ENCODE measurements around the gene R3HDML. TPM values are rescaled to one million over a fixed set of nuclear protein-coding genes. Genes with fewer than 3 reads are reported as not detected.
"Not testable (repeated sequence)": the region's sequence is repeated elsewhere in the genome, so short reads cannot be mapped to it uniquely, and the experiment has no call there.

The R3HDML gene
- total RNA-seq, 2 donors from 2014 or later, result not detected

DNA sequence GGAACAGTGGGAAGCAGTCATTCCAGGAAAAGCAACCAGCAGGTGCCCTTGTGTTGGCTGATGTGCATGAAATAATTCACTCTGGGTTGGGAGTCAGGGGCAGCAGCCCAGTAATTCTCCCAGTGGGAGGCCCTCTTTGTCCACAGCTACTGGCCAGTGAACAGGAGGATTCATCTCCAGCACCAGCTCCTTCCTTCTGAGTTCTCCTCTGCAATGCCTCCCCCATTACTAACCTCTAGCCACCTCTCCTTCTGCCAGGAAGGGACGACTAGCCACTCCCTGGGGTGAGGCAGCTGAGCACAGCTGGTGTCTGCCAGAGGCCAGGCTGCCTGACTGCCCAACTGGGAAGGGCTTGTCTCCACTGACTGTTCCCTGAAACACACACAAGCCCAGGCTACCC, 12.5 kb upstream of the R3HDML start:
- ATAC-seq (peak; percentile 98), DNase-seq (peak; percentile 67 to 85)
- intact Hi-C loops (cut with DNase I, micrococcal nuclease), result no loop called here

DNA sequence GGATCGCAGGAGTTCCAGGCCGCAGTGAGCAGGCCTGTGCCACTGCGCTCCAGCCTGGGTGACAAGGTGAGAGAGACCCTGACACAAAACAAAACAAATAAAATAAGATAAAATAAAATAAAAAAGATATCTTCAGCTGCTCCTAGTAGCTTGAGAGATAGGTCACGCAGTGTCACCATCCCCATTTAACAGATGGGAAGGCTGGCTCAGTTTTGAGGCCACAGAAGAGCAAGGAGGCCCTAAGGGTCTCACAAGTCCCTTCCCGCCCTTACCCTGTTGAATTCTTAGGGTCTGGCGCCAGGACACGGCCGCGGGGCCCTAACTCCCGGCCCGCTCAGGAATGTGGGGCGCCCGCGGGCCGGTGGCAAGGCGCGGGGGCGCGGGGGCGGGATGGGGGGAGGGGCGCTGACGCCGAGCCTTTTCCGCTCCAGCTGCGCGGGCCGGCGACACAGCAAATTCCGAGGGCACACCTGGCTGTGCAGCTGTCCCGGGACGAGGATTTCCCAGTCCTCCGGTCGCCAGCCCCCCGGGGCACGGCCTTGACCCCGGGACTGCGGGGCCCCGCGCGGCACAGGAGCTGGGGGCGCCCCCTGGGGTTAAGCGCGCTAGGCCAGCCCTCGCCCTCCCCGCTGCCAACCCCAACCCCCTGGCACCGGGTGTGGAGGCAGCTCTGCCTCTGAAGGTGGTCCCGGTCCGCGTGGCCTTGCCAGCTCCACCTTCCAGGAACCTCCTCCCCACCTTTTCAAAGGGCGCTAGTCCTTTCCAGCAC, 10.3 kb upstream of the R3HDML start:
- intact Hi-C loops (cut with DNase I, micrococcal nuclease), result no loop called here
- DNase-seq, result peak in 1 of 2 donors; percentile 23
- ATAC-seq, result peak; percentile 12

DNA sequence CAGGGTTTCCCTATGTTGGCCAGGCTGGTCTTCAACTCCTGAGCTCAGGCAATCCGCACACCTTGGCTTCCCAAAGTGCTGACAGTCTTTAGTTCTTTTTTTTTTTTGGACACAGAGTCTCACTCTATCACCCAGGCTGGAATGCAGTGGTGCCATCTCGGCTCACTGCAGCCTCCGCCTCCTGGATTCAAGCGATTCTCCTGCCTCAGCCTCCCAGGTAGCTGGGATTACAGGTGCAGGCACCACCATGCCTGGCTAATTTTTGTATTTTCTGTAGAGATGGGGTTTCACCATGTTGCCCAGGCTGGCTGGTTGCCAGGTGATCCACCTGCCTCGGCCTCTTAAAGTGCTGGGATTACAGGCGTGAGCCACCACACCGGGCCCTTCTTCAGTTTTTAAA, 9.1 kb upstream of the R3HDML start:
- intact Hi-C loops (cut with DNase I, micrococcal nuclease); ATAC-seq: not testable (repeated sequence)

DNA sequence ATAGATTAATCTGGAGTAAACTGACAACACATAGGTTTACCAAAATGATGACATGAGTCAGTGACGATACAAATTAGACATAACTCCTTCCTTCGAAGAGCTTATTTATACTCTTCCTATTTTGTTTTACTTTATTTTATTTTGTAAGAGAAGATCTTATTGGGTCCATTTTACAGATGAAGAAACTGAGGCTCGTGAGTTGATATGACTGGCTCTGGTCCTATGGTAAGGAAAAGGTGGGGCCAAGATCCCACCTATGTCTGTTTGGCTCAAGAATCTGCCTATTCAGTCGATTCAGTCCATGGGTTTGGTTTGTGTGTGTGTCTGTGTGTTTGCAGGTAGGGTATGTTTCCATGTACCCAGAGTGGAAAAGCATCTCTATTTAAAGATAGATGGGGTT, 8.4 kb upstream of the R3HDML start:
- intact Hi-C loops (cut with DNase I, micrococcal nuclease), result no loop called here
- ATAC-seq (no peak), DNase-seq (no peak)

More for the DNA sequence above, 9.1 kb upstream of the R3HDML start:
- DNase-seq, result not testable (repeated sequence)

DNA sequence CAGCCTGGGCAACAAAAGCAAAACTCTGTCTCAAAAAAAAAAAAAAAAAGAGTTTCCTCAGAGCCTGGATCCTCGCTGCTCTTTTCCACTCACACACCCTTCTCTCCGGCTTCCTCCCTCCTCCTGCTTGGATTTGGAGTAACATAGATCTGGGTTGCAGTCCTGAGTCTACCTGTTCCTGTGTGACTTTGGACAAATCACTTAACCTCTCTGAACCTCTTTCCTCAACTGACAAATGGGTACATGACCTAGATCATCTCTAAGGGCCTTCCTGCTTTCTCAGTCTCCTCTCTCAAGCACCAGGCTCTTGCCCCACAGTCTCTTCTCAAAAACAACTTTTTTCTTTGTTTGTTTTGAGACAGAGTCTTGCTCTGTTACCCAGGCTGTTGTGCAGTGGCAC, 5.6 kb upstream of the R3HDML start:
- DNase-seq (no peak), ATAC-seq (no peak)
- intact Hi-C loops (cut with DNase I, micrococcal nuclease), result no loop called here

DNA sequence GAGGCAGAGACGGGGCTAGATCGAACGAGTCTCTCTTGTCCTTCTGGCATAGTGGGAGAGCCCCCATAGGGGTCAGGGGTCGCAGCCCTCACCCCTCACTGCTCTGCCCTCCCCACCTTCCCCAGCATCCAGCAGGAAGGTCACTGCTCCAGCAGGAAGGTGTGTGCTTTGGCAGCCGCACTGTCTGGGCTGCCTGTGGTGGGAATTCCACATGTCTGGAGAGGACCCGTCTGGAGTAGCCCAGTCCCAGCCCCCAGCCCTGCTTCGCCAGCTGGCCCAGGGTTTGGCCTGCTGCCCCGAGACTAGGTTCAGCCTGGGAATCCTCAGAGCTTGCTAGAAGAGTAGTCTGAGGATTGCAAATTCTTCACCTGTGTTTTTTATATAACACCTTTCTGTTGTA, 2.5 kb upstream of the R3HDML start:
- no peak for DNase-seq
- intact Hi-C loops (cut with DNase I, micrococcal nuclease), result no loop called here
- no peak for ATAC-seq

DNA sequence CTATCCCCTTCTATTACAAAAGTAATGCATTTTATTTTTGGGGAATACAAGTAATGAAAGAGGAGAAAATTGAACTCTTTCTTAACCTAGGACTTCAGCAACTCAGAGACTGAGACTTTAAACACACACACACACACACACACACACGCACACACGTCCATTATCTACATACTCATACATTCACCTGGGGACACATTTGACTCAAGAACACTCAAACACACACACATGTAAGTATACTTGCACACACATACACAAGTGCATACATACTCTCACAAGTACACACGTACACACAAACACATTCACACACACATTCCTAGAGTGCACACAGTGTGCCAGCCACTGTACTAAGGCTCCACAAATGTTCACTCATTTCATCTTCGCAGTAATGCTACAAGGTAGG, 2.1 kb upstream of the R3HDML start:
- ATAC-seq, result no peak
- intact Hi-C loops (cut with DNase I, micrococcal nuclease), result no loop called here

DNA sequence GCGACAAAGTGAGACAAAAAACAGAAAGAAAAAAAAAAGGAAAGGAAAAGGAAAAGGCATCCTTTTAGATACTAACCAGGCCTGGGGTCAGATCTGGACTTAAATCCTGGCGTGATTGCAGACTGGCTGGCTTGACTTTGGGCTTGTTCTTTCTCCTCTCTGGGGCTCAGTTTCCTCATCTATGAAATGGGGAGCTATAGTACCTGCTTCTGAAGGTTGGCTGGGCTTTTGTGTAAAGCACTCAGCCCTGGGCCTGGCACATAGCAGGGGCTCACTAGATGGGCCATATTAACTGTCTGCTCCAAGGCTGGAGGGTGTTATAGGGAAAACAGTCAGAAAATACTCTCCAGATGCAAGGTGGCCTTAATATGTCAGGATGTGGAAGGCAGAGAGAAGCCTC, 1.2 kb upstream of the R3HDML start:
- ATAC-seq (no peak), DNase-seq (no peak)
- intact Hi-C loops (cut with DNase I, micrococcal nuclease), result no loop called here

More for the DNA sequence above, 2.1 kb upstream of the R3HDML start:
- DNase-seq, result no peak

DNA sequence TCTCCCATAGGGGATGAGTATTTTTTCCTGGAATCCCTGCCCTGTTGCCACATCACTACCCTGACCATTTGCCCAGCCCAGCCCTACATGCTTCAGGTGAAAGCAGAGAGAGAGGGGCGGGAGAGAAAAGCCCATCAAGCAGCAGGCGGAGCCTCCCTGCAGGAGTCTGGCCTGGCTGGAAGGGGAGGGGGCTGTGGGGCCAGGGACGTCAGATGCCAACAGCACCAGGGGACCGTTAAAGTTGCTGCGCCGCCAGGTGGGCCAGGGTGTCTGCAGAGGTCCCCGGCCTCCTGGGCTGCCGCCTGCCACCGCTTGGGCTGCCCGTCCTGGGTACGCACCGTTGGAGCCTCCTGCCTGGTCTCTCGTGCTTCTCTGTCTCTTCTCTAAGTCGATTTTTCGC, 757 bp upstream of the R3HDML start:
- DNase-seq (no peak), ATAC-seq (no peak)
- intact Hi-C loops (cut with DNase I, micrococcal nuclease), result no loop called here

DNA sequence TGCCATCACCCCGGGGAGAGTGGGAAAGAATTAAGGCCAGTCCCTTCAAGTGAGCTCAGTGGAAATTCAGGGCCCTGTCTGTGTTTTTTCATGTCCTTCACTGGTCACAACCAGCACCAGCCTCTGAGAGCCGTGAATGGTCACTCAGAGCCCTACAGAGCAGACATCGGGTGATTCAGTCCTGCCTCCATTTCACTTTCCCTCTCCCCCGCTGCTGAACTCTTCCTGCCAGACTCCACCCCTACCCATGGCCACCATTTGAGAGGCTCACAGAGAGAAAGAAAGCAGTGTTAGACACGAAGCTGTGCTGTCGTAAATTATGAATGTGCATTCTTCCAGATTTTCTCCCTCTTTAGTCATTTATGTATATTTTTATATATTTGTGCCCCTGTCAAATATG, 5.4 kb downstream of the R3HDML start:
- intact Hi-C loops (cut with DNase I, micrococcal nuclease), result no loop called here
- ATAC-seq (no peak), DNase-seq (no peak)

DNA sequence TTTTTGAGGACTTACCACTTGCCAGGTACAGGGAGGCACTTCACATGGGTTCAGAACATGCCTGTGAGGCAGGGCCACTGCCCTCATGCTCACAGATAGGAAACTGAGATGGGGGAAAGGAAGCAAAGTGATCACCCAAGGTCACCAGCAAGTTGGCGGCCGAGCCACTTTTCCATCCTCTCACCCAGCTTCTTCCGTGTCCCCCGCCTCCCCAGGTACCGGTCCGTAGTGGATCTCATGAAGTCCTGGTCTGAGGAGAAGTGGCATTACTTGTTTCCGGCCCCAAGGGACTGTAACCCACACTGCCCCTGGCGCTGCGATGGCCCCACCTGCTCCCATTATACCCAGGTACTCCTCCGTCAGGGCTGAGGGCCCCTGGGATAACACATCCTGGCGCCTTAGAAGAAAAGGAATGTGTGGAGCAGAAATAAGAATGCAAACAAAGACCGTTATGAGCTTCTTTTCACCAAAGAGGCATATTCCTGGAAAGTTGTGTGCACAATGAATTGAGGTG, 6.4 kb downstream of the R3HDML start:
- DNase-seq (no peak), ATAC-seq (no peak)
- intact Hi-C loops (cut with DNase I, micrococcal nuclease), result no loop called here

DNA sequence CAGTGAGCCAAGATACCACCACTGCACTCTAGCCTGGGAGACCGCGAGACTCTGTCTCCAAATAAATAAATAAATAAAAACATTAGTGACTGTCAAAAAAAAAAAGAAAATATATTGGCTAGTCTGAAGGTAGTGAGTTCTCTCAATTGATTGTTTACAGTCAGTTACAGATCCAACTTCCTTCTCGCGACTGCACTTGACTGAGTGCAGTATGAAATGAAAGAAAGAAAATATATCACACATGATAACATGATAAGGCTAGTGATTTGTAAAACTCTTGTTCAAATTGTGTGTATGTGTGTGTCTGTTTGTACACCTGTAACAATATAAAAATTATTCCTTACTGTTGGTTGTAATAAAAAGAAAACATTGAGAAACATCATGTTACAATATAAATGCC, 7.9 kb downstream of the R3HDML start:
- intact Hi-C loops (cut with DNase I, micrococcal nuclease), result no loop called here
- ATAC-seq, result peak; percentile 70
- DNase-seq, result no peak

DNA sequence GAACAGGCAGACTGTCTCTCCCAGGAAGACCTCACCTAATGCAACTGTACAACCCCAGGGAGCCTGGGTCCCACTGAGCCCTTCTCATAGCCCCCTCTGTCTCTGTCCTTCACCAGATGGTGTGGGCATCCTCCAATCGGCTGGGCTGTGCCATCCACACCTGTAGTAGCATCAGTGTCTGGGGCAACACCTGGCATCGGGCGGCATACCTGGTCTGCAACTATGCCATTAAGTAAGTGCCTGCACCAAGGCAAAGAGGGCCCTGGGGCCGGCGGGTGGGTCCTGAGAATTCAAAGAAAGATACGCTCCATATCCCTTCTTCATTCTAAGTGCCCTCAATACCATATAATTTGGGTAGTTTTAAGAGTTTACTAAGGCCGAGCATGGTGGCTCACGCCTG, 8.3 kb downstream of the R3HDML start:
- no peak for DNase-seq
- intact Hi-C loops (cut with DNase I, micrococcal nuclease), result no loop called here
- peak; percentile 44 for ATAC-seq

DNA sequence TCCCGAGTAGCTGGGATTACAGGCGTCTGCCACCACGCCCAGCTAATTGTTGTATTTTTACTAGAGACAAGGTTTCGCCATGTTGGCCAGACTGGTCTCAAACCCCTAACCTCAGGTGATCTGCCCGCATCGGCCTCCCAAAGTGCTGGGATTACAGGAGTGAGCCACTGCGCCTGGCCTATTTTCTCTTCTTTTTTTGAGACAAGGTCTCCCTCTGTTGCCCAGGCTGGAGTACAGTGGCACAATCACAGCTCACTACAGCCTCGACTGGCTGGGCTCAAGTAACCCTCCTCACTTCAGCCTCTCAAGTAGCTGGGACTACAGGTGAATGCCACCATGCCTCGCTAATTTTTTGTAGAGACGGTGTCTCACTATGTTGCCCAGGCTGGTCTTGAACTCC, 9.1 kb downstream of the R3HDML start:
- intact Hi-C loops (cut with DNase I, micrococcal nuclease); DNase-seq: not testable (repeated sequence)
- peak; percentile 12 for ATAC-seq

DNA sequence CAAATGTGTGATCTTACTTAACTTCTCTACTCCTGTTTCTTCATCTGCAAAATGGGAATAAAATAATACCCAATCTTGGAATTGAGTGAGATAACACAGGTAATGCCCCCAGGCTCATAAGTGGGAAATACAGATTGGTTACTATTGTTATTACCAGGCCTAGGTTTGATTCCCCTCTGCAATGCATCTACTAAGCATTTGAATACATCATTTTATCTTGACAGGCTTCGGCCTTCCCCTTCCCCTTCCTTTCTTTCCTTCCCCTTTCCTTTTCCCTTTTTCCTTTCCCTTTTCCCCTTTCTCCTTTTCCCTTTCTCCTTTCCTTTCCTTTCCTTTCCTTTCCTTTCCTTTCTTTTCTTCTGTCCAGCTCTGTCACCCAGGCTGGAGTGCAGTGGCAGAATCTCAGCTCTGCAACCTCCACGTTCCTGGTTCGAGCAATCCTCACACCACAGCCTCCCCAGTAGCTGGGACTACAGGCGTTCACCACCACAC, 11.4 kb downstream of the R3HDML start:
- intact Hi-C loops (cut with DNase I, micrococcal nuclease), result no loop called here
- no peak for DNase-seq
- ATAC-seq, result no peak

DNA sequence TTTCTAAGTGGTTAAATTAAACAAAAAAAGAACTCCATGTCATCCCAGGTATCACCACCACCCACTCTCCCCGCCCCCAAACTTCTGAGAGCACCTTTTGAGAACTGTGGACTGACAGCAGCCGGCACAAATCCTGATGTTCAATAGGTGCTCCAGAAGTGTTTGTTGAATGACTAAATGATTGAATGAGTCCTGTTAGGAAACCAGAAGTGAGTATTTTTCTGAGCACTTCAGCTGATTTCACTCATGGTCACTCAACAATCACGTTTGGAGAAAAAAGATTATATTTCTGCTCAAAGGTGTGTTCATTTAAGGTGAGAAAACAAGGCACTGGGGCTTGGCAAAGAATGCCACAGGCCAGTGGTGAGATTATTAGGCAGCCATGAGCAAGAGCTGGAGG, 12.5 kb downstream of the R3HDML start:
- no peak for DNase-seq
- no peak for ATAC-seq
- intact Hi-C loops (cut with DNase I, micrococcal nuclease), result no loop called here

DNA sequence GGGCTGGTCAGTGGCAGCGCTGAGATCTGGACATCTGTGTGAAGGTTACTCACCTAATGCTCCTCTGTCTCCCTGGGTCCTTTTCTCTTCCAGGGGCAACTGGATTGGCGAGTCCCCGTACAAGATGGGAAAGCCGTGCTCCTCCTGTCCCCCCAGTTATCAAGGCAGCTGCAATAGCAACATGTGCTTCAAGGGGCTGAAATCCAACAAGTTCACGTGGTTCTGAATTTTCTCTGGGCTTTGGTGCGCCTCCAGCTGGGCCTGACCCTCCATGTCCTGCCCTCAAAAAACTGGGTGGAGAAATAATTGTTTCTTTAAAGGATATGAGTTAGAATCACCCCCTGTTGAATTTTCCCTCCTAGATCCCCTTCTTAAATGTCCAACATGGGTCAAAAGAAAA, 13.7 kb downstream of the R3HDML start:
- no peak for ATAC-seq
- DNase-seq, result no peak
- intact Hi-C loops (cut with DNase I, micrococcal nuclease), result no loop called here

DNA sequence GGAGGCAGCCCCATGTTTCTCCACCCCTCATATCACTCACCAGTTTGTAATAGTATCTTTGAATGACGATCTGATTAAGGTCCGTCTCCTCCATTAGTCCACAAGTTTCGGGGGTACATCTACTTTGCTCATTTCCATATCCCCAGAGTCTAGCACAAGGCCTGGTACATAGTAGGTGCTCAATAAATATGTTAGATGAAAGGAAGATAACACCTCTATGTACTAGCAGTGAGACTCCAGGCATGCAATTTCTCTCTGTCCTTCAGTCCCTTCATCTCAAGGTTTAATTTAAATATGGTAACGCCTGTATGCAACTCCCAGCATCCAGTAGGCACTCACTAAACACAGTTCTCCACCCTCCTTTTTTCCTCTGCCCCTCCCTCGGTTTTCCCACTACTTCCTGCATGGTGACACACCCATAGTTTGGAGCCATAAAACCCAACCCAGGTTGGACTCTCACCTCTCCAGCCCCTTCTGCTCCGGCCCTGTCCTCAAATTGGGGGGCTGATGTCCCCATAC, 18.2 kb downstream of the R3HDML start:
- intact Hi-C loops (cut with DNase I, micrococcal nuclease), result no loop called here
- DNase-seq (peak; percentile 71 to 90), ATAC-seq (peak; percentile 78)

DNA sequence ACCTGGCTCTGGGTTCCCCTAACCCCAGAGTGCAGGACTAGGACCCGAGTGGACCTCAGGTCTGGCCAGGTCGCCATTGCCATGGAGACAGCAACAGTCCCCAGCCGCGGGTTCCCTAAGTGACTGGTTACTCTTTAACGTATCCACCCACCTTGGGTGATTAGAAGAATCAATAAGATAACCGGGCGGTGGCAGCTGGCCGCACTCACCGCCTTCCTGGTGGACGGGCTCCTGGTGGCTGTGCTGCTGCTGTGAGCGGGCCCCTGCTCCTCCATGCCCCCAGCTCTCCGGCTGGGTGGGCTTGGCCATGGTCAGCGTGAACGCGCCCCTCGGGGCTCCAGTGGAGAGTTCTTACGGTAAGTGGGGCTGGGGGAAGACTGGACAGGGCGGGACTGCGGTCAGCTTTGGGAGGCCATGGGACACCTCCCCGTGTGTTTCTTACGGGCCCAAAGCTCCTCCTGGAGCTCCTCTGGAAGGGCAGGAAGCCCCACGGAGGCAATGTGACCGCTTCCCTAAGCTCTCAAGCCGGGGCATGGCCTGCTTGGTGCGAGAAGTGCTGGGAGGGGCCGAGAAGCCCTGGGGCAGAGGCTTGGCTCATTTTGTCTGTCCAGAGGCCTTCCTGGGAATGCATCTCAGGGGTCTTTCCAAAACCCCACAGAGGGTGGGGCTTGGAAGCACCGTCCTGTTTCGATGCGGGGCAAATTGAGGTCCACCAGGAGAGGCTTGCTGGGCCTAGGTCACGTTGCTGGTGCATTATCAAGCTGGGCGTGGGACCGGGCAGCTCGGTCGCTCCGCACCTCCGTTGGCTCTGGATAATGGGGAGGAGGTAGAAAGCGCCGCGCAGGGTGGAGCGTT, 18.9 kb downstream of the R3HDML start, which contains the start of gene HNF4A:
Gene HNF4A, plus strand, starts transcription at position 202 of the 855 bp plus-strand sequence. Its CDS starts 106 bp downstream, at position 308.
- peak; percentile 73 for ATAC-seq
- intact Hi-C loops (cut with DNase I, micrococcal nuclease), result no loop called here
- peak; percentile 82 to 83 for DNase-seq

DNA sequence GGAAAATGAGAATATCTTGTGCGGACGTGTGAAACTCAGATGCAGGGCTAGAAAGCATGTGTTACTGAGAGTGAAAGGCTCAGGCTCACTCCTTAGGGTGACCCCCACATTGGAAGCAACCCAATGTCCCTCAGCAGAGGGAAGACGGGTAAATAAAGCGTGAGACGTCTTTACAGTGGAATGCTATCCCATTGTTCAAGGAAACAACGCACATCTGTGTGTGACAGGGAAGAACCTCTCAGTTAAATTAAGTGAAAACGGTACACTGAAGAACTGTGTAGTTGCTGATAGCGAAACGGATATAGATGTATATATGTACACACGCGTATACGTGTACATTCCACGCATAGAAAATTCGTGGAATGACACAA, 19.5 kb downstream of the R3HDML start:
- DNase-seq (no peak), ATAC-seq (no peak)
- intact Hi-C loops (cut with DNase I, micrococcal nuclease), result no loop called here

Measured in left colon (tissue), 2 donors.